ENCODE data around the gene RFFL.

The RFFL gene

GRCh38 chr17:34979650-34980352, 83.7 kb downstream of the RFFL start:
- in situ Hi-C loops (cut with MboI; ENCODE audit: low sequenced_read_pairs): no loop called here

GRCh38 chr17:34979153-34979552, 84.4 kb downstream of the RFFL start:
- in situ Hi-C loops (cut with MboI; ENCODE audit: low sequenced_read_pairs): no loop called here

- in situ Hi-C loops (cut with MboI; ENCODE audit: low sequenced_read_pairs): no loop called here
Observed at GRCh38 chr17:34974794-34975785, 88.4 kb downstream of the RFFL start.

- in situ Hi-C loops (cut with MboI; ENCODE audit: low sequenced_read_pairs): no loop called here
Observed at GRCh38 chr17:34974179-34974578, 89.3 kb downstream of the RFFL start.

- in situ Hi-C loops (cut with MboI; ENCODE audit: low sequenced_read_pairs): no loop called here
Observed at GRCh38 chr17:34961093-34961911, 102.2 kb downstream of the RFFL start, which contains the start of the genes CCT6B and ZNF830. Gene CCT6B, minus strand, starts transcription at chr17:34961460. Its CDS starts 67 bp downstream, at chr17:34961393. Gene ZNF830, plus strand, starts transcription at chr17:34961540. Its CDS starts 27 bp downstream, at chr17:34961567.

GRCh38 chr17:34958438-34958837, 105.1 kb downstream of the RFFL start:
- in situ Hi-C loops (cut with MboI; ENCODE audit: low sequenced_read_pairs): no loop called here
